ENCODE measurements around the gene B4GALT5. TPM values are rescaled to one million over a fixed set of nuclear protein-coding genes. Genes with fewer than 3 reads are reported as not detected.

The B4GALT5 gene
- total RNA-seq, 3 donors from 2014 or later: 52.4 to 65.1 (median 60.2) TPM

- Histone ChIP-seq H3K4me3 (no peak overlapping the region), H3K9me3 (no peaks in the 10 kb centered on the region), H3K36me3 (ENCODE audit: low read depth) (no peaks in the 10 kb centered on the region), H3K4me1 (ENCODE audit: low read depth) (no peaks in the 10 kb centered on the region)
- intact Hi-C loops (cut with DNase I, micrococcal nuclease): no loop called here
- DNase-seq: no peak
- TF ChIP-seq CTCF (IDR thresholded peaks at IDR 0.05): no peak
- ATAC-seq: peak; percentile 34
Measured at GRCh38 chr20:49591217-49591865, 122.3 kb downstream of the B4GALT5 start.

- no peak for TF ChIP-seq CTCF (IDR thresholded peaks at IDR 0.05)
- no peak for DNase-seq
- intact Hi-C loops (cut with DNase I, micrococcal nuclease): no loop called here
- Histone ChIP-seq H3K4me3 (no peak overlapping the region), H3K4me1 (ENCODE audit: low read depth) (no peaks in the 10 kb centered on the region), H3K36me3 (ENCODE audit: low read depth) (no peaks in the 10 kb centered on the region), H3K9me3 (no peaks in the 10 kb centered on the region)
- ATAC-seq: no peak
Measured at GRCh38 chr20:49590163-49591017, 123.3 kb downstream of the B4GALT5 start.

- intact Hi-C loops (cut with DNase I, micrococcal nuclease): no loop called here
- no peaks in the 10 kb centered on the region for H3K4me1 ChIP-seq (ENCODE audit: low read depth)
- DNase-seq: no peak
- TF ChIP-seq CTCF (IDR thresholded peaks at IDR 0.05): no peak
- H3K9me3 ChIP-seq: no peaks in the 10 kb centered on the region
- no peak overlapping the region for H3K4me3 ChIP-seq
- ATAC-seq: no peak
- H3K36me3 ChIP-seq (ENCODE audit: low read depth): no peaks in the 10 kb centered on the region
Measured at GRCh38 chr20:49589747-49590146, 123.9 kb downstream of the B4GALT5 start.

- Histone ChIP-seq H3K4me3 (no peak overlapping the region), H3K36me3 (ENCODE audit: low read depth) (no peaks in the 10 kb centered on the region), H3K4me1 (ENCODE audit: low read depth) (no peaks in the 10 kb centered on the region), H3K9me3 (peaks cover 3% of the 10 kb centered on the region)
- DNase-seq (no peak), ATAC-seq (no peak)
- intact Hi-C loops (cut with DNase I, micrococcal nuclease): no loop called here
- no peak for TF ChIP-seq CTCF (IDR thresholded peaks at IDR 0.05)
Measured at GRCh38 chr20:49587111-49587570, 126.5 kb downstream of the B4GALT5 start.

- Histone ChIP-seq H3K4me3 (no peak overlapping the region), H3K9me3 (peaks cover 3% of the 10 kb centered on the region), H3K4me1 (ENCODE audit: low read depth) (no peaks in the 10 kb centered on the region), H3K36me3 (ENCODE audit: low read depth) (no peaks in the 10 kb centered on the region)
- no peak for ATAC-seq
- intact Hi-C loops (cut with DNase I, micrococcal nuclease): no loop called here
- no peak for TF ChIP-seq CTCF (IDR thresholded peaks at IDR 0.05)
- DNase-seq: no peak
Measured at GRCh38 chr20:49585585-49586245, 128.0 kb downstream of the B4GALT5 start.

All from mucosa of descending colon (tissue), 3 donors.